NK-92 (cell line): ENCODE data around the gene PAIP2B.
"Not testable (repeated sequence)": the region's sequence is repeated elsewhere in the genome, so short reads cannot be mapped to it uniquely, and the experiment has no call there.

Experiments used
- DNase-seq: peaks from one replicate; lab custom pipeline; 2025; ENCODE audit not compliant: unreplicated experiment; lab: John Stamatoyannopoulos, UW

Gene PAIP2B

GRCh38 chr2:71220743-71221142 lies 6.2 kb downstream of the PAIP2B start:
- DNase-seq = no peak

DNA sequence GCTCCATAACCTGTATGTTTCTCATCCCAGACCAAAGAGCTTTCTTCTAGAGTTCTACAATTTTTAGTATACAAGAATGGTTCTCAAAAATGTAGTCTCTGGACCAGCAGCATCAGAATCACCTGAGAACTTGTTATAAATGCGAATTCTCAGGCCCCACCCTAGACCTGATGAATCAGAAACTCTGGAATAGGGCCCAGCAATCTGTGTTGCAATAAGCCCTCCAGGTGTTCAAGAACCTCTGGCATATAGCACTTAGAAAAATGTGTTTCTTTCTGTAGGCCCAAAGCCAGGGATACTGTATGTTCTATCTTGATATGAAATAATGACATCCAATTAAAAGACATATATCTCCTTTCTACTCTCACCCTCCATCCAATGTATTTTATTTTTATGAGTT lies 10.4 kb downstream of the PAIP2B start:
- DNase-seq = no peak

DNA sequence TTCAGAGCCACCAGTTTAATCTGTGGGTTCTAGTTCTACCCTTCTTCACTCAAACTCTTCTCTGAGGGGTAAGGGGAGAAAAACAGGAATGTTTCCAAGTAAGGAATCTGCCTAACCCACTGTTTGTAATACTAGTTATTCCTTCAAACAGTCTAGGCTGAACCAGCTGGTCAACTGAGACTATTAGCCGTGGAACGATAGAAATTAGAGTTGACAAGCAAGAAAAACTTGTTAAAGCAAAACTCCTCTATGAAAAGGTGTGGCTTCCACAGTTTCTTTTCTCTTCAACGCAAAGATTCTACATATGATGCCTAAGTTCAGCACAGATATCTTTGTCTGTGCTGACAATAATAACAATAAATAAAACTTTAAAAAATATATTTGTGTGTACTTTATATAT lies 11.5 kb downstream of the PAIP2B start:
- no peak for DNase-seq

DNA sequence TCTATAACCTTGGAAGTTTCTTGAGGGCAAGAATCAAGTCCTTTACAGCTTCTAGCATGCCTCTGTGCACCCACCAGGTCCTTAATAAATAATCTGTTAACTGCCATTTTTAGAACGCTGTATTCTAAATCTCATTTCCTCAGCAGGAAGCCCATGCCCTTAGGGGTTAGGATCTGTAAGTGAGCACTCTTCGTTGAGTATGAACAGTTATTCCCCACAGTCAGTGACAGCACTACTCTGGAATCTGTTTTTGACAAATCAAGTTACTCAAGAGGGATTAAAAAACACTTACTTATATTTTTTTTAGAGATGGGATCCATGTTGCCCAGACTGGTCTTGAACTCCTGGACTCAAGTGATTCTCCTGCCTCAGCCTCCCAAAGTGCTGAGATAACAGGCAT lies 14.6 kb downstream of the PAIP2B start:
- DNase-seq = no peak

GRCh38 chr2:71210292-71210691 lies 16.6 kb downstream of the PAIP2B start:
- DNase-seq = no peak

DNA sequence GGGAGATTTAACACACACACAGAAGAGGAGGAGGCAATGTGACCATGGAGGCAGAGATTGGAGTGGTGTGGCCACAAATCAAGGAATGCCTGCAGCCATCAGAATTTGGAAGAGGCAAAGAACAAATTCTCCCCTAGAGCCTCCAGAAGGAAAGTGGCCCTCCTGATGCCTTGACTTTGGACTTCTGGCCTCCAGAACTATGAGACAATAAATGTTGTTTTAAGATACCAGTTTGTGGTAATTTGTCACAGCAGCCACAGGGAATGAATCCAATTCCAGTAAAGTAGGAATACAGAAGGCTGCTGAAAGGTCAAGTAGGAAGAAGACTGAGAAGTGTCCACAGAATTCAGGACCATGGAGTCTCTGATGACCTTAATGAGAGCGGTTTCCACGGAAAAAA lies 18.1 kb downstream of the PAIP2B start:
- no peak for DNase-seq

DNA sequence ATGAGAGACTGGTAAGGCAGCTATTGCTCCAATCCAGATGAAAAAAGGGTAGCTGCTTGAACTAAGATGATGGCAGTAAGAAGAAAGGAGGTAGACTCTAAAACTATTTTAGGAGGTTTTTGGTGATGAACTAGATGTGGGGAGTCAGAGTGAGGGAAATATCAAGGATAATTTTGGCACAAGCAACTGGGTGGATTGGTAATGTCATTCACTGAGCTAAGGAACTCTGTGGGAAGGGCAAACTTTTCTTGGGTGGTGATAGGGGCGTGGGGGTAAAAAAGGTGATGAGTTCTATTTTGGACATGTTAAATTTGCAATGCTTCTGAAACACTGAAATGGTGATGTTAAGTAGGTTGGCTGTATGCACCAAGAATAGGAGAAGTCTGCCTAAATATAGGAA lies 19.3 kb downstream of the PAIP2B start:
- no peak for DNase-seq

- no peak for DNase-seq
These were observed 20.6 kb downstream of the PAIP2B start for GRCh38 chr2:71206271-71206670.

GRCh38 chr2:71191570-71191943 lies 35.3 kb downstream of the PAIP2B start:
- no peak for DNase-seq

GRCh38 chr2:71190656-71191569 lies 36.0 kb downstream of the PAIP2B start:
- no peak for DNase-seq

DNA sequence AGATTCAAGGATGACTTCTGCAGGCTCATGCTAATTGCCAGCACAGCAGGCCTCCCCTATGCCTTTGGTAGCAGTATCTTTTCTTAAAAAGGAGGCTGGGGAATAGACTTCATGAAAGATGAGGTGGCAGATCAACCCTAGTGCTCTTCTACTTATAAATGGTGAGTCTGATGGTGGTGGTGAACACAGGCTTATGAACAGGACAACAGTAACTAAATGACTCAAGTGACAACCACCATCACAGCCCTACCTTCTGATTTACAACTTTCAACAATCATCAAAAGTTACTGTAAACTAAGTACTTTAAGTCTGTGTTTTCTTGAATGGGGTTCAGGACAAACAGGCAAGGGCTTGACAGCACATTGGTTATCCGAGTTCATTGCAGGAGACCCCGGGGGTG lies 39.3 kb downstream of the PAIP2B start:
- no peak for DNase-seq

DNA sequence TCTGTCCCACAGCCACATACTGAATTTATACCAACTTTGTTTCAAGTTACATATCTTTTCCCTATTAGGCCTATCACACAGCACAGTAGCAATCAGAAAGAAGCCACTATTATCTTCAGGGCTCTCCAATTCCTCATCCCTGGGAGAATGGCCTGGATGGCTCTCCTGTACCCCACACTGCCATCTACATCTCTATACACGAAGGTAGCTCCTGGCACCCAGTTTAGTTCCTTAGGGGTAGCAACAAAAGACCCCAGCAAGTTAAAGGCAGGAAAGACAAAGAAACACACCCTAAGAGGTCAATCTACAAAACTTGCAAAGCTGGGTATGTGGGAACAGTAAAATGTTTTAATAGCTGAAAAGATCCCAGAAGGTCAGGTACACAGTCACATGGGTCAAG lies 39.9 kb downstream of the PAIP2B start:
- no peak for DNase-seq

GRCh38 chr2:71183306-71184115 lies 43.4 kb downstream of the PAIP2B start:
- DNase-seq = not testable (repeated sequence)

DNA sequence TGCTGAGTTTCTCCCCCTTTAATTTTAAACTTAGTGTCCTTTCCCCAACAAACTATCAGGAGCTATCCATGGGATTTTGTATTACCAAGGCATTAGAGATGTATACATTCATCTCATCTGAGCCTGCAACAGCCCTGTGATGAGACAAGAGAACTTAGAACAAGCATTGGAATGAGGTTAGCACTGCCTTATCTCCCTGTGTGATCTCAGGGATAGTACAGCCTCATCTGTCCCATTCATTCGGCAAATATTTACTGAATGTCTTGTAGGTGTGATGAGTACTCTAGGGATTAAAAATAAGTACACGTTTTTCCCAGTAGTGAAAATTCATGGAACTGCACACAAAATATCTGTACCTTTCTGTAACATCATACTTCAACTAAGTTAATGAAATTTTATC lies 45.6 kb downstream of the PAIP2B start:
- no peak for DNase-seq

DNA sequence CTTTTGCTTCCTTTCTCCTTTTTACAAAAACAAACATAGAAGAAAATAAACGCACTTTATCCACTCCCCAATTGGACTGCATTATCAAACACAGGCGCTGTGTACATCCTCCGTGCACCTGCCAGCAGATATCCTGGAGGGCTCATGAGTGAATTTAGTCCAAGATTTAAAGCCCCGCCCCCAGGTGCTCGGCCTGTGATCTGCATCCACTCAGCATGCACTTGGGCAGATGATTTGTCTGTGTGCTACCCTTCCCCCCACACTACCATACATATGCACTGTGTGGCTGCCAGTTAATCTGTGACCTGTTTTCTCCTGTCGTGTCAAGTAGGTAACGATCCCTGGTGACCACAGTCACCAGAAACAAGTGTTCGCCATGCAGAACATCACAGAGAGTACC lies 48.1 kb downstream of the PAIP2B start:
- not testable (repeated sequence) for DNase-seq

DNA sequence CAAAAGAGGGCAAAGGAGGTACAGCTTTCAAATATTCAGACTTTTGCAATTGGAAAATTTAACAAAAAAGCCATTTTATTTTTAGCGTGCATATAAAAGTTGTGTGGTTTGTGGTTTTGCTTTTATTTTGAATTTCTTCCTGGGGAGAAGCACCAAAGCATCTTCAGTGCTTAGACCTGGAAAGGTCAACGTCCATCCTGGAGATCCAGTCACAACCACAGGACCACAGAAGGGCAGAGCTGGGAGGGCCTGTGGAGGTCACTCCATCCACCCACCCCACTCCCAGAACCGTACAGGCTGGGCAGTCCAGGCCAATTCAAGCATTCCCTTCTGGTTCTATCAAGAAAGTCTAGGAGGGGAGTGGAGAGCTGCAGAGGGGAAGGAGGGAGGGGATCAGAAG lies 52.7 kb downstream of the PAIP2B start:
- no peak for DNase-seq

DNA sequence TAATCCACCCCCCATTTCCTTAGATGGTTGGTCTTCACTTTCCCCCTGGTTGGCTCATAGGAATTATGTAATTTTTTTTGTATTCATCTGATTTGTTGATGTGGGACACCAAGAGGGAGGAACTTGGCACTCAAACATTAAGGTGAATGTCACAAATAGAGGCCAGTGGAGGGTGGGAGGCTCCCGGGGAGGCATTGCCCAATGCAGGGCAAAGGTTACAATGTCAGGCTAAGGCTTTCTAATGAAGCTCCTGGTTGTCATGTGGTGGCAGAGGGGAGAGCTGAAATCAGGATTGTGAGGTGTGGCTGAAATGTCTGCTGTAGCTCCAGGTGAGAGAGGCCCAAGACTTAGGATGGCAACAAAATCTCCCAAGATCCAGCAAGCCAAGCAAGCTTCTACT lies 53.8 kb downstream of the PAIP2B start:
- DNase-seq = no peak

DNA sequence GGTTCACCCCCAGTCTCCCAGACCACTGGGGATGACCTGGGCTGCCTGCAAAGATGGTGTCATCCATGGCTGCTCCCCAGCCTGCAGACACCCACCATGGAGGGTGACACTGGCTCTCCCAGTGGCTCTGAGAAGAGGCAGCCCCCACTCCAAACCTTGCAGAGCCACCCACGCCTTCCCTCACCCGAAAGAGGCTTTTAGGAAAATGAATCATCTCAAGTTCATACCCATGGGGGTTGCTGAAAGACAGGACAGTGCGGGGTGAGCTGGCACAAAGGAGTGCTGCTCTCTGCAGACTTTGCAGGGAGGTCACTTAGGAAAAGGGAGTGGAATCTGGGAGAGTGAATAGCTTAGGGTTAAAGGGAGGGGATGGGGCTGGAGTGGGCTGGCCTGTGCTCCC lies 60.1 kb downstream of the PAIP2B start:
- DNase-seq = no peak

DNA sequence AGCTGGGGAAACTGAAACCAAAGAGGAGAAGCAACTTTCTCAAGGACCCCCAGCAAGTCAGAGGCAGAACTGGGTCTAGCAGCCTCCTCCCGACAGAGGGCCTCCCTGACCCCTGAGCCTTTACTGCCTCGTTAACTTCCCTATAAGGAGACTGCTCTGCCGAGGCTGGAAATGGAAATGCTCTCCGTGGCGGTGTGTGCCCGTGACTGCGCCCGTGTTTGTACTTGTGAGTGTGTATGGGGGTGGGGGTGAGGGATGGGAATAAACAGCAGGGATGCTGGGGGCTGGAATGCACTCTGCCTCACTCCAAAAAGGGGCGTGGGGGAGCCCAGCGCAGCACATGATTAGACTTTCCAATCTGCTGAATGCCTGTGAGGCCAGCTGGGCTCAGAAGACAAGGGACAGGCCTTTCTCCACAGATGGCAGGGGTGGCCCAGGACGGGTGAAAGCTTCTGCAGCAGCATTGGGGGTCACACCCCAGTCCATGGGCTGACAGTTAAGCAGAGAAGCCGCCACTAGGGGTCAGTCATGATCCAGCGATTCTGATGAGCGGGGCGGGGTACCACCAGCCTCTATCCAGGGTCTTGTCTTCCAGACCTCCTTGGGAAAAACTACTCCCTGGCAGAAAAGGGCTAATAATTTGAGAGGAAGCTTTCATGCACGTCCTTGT lies 69.6 kb downstream of the PAIP2B start:
- no peak for DNase-seq

- DNase-seq = no peak
These were observed 70.3 kb downstream of the PAIP2B start for GRCh38 chr2:71156573-71156972.

GRCh38 chr2:71155846-71156245 lies 71.1 kb downstream of the PAIP2B start:
- no peak for DNase-seq

DNA sequence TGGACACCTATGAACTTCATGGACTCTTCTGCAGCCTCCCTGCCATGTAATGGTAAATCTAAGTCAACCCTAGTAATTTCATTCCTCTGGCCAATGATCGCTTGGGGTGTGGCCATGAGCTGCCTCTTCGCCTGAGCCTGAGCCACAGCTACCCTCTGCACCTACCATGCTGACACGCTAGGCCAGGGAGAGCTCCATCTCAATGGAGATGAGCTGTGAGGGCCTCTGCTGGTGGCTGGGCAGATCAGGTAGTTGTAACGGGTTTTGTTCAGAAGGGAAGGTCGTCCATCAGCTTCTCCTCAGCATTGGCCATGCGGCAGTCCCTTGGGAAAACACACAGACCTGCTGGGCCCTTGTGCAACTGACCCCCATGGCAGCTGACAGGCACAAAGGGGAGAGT lies 72.1 kb downstream of the PAIP2B start:
- no peak for DNase-seq
